Astrocyte of the spinal cord (primary cell): ENCODE data around the gene SPTSSA.
"Not testable (repeated sequence)": the region's sequence is repeated elsewhere in the genome, so short reads cannot be mapped to it uniquely, and the experiment has no call there.

Experiments
- DNase-seq: peaks from one replicate; pipeline ENCODE4 v3.0.0; 2011; ENCODE audit warnings: low read depth, low spot score
- H3K4me3 ChIP-seq: 2 replicates; pipeline ENCODE4 v1.5.1; 2011; ENCODE audit warnings: low read depth, mild to moderate bottlenecking, low read length, moderate library complexity
- CTCF ChIP-seq: IDR thresholded peaks from 2 replicates; pipeline ENCODE4 v1.5.1; 2012; ENCODE audit warnings: low read depth, mild to moderate bottlenecking, low read length, inconsistent platforms
- in situ Hi-C: cut with HindIII; loops from 2 replicates; pipeline ENCODE4 v1.10.0; 2017; ENCODE audit warnings: low sequenced_read_pairs

The SPTSSA gene

DNA sequence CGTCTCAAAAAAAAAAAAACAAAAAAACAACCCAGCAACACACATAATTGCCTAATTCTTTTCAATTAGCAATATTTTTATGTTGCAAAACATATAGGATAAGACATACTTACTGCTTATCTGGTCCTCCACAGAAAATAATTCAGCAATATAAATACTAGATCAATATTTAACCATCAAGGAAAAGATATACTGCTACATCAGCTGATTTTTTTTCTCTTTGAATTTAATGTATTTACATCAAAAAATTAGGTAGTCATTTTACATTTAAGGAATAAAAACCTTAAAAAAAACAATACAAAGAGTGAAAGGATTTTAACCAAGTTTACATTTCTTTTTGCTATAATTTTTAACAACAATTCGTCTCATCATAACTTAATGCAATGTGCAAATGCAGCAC is 28.1 kb downstream of the SPTSSA start:
- no peak for DNase-seq
- TF ChIP-seq CTCF = no peak
- in situ Hi-C loops = no loop called here
- H3K4me3 ChIP-seq = no peak overlapping the region

DNA sequence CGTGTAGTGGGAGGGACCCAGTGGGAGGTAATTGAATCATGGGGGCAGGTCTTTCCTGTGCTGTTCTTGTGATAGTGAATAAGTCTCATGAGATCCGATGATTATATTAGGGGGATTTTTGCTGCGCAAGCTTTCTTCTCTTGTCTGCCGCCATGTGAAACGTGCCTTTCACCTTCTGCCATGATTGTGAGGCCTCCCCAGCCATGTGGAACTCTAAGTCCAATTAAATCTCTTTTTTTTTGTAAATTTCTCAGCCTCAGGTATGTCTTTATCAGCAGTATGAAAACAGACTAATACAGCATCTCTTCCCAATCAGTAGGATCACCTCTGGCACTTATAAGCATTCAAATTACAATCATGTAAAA is 34.0 kb downstream of the SPTSSA start:
- H3K4me3 ChIP-seq, in situ Hi-C loops, DNase-seq: not testable (repeated sequence)

DNA sequence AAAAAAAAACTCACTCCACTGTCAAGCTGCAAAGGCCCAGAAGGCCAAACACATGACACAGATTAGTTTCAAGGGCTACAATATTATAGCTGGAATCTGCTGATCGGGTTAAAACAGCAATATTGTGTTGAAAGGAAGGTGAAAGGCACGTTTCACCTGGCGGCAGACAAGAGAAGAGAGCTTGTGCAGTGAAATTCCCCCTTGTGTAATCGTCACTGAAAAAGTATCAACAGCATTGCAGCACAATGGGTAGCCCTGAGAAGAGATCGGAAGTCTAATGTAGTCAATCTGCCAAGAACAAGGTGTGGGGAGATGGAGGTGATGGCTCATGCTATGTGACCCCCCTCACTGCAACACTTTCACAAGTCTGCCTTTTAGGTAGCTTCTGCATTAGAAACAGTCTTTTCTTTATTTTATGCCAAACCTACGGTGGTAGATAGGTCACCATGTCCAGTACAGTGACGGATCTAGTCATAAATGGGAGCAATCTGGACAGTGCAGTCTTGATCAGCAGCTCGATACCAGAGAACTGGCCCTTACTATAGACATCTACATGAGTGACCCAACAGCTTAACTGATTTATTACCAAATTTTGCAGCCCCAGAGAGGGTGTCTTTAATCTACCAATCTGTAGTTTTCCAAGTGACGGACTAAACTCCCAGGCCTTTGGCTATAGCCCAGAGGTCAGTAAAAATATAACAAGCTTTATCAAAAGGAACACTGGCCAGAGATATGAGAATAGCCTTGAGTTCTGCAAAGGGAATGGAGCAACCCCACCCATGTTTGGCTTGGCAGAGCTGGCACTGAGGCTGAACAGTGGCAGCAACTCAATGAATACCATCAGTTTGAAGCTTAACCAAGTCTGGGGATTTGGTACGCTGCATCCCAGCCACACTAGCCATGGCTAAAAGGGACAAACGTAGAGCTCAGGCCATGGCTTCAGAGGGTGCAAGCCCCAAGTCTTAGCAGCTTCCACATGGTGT is 35.4 kb downstream of the SPTSSA start:
- in situ Hi-C loops = no loop called here
- TF ChIP-seq CTCF = no peak
- DNase-seq = no peak

DNA sequence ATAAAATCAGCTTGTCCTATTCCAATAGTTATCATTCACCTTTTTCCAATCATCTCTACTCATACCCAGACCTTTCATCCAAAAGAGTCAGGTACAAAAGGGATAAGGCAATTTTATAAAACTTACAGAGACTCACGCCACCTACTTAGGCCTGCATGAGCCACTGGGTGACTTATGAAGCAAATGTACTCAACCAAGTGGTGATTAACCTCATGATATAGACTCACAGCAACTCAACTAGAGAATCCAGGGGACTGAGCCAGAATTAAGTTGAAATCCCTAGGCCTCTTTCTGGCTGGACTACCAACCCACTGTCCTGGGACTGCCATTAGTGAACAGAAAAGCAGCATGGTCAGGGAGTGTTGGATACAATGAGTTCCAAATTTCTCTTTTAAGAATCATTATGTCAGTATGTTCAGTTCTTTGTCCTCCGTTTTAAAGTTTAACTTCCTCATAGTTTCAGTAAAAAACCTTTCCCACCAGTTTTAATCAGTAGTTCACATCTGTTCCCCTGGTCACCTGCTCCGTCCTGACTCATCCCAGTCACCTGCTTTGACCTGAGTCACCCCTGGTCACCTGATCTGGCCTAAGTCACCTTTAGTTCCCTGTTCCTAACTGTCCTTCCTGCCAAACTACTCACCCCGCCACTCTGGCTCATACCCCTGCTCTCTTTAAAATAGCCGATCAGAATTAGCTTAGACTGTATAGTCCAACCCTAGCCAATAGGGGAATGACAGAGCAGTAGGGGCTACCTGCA is 36.8 kb downstream of the SPTSSA start:
- TF ChIP-seq CTCF = no peak

More for the DNA sequence above, 35.4 kb downstream of the SPTSSA start:
- H3K4me3 ChIP-seq = no peak overlapping the region

GRCh38 chr14:34424488-34424887 is 37.6 kb downstream of the SPTSSA start:
- TF ChIP-seq CTCF = no peak
- no peak for DNase-seq
- in situ Hi-C loops = no loop called here
- H3K4me3 ChIP-seq = no peak overlapping the region

More for the DNA sequence above, 36.8 kb downstream of the SPTSSA start:
- no peak for DNase-seq
- no peak overlapping the region for H3K4me3 ChIP-seq
- in situ Hi-C loops = no loop called here

- in situ Hi-C loops = no loop called here
- TF ChIP-seq CTCF = no peak
- no peak overlapping the region for H3K4me3 ChIP-seq
- no peak for DNase-seq
Measured at GRCh38 chr14:34423445-34423844, 38.6 kb downstream of the SPTSSA start.
